Sigmoid colon (tissue), 3 donors: Measurements from ENCODE around the gene CRTC1.
"Not testable (repeated sequence)": the region's sequence is repeated elsewhere in the genome, so short reads cannot be mapped to it uniquely, and the experiment has no call there.

Experiments
- CTCF ChIP-seq, 4 experiments: fragments of 450-650 bp in 3 of 4; fragments of 200-600 bp in 1 of 4; IDR thresholded peaks; one replicate each; pipeline ENCODE4 v1.5.1; 2016 to 2019; ENCODE audit warnings: antibody characterized with exemption in 4 of 4, mild to moderate bottlenecking in 3 of 4, moderate library complexity in 2 of 4
- POLR2A ChIP-seq, 2 donors: fragments of 450-650 bp; IDR thresholded peaks; one replicate each; pipeline ENCODE4 v1.6.1; 2016; ENCODE audit warnings: antibody characterized with exemption in 2 of 2, mild to moderate bottlenecking in 2 of 2, moderate library complexity in 2 of 2

- TF ChIP-seq CTCF, POLR2A (IDR thresholded peaks at IDR 0.05): not testable (repeated sequence)
Measured at GRCh38 chr19:18816645-18817044, 133.2 kb downstream of the CRTC1 start.
